ENCODE results near the gene TMEM59L. TPM values are rescaled to one million over a fixed set of nuclear protein-coding genes. Genes with fewer than 3 reads are reported as not detected.
A peak's percentile ranks its signal among the peaks of the same experiment; 100 is the strongest.

The TMEM59L gene
- total and polyA plus RNA-seq, 9 of the 15 experiments (the other 6 are each of a cell fraction or from before 2014, with no cell fraction given) = 0.37 TPM; not detected in 8

- TF ChIP-seq ETV1 (tag; conservative IDR thresholded peaks at IDR 0.05; ENCODE audit: low read depth) = no peak
- TF ChIP-seq MCM2 (IDR thresholded peaks at IDR 0.05; ENCODE audit: low read depth) = no peak
- no peak for TF ChIP-seq ZC3H11A (IDR thresholded peaks at IDR 0.05; ENCODE audit: low read depth, low read length)
- TF ChIP-seq YY1 (IDR thresholded peaks at IDR 0.05; ENCODE audit: borderline replicate concordance in 1 of 3, control insufficient read depth in 1 of 3, extremely low read depth in 1 of 3, insufficient read depth in 3 of 3, insufficient read length in 1 of 3, insufficient replicate concordance in 2 of 3, low read depth in 1 of 3, low read length in 2 of 3) = no peak
- no peak for TF ChIP-seq HBP1 (CRISPR knock-in tag; IDR thresholded peaks at IDR 0.05)
- no peak for TF ChIP-seq ZKSCAN8 (CRISPR knock-in tag; IDR thresholded peaks at IDR 0.05)
- TF ChIP-seq MTF1 (CRISPR knock-in tag; IDR thresholded peaks at IDR 0.05; ENCODE audit: borderline replicate concordance) = no peak
- TF ChIP-seq EWSR1 (IDR thresholded peaks at IDR 0.05; ENCODE audit: borderline replicate concordance, low read depth, partially characterized antibody) = no peak
- no peak for TF ChIP-seq ARID4B (CRISPR knock-in tag; IDR thresholded peaks at IDR 0.05)
- TF ChIP-seq NFXL1 (CRISPR knock-in tag; IDR thresholded peaks at IDR 0.05) = no peak
- no peak for TF ChIP-seq SMC3 (conservative IDR thresholded peaks at IDR 0.05; ENCODE audit: insufficient read depth, low read depth, low read length)
- TF ChIP-seq E2F5 (CRISPR knock-in tag; IDR thresholded peaks at IDR 0.05) = no peak
- no peak for TF ChIP-seq SIN3A (IDR thresholded peaks at IDR 0.05; ENCODE audit: borderline replicate concordance in 2 of 2, control insufficient read depth in 1 of 2, low read depth in 2 of 2, low read length in 2 of 2)
- no peak for TF ChIP-seq COPS2 (conservative IDR thresholded peaks at IDR 0.05)
- peak; percentile 58 for TF ChIP-seq KDM5B (IDR thresholded peaks at IDR 0.05; ENCODE audit: insufficient replicate concordance, low read depth, low read length)
- TF ChIP-seq ZNF232 (CRISPR knock-in tag; IDR thresholded peaks at IDR 0.05) = no peak
- TF ChIP-seq, protein P1, sequence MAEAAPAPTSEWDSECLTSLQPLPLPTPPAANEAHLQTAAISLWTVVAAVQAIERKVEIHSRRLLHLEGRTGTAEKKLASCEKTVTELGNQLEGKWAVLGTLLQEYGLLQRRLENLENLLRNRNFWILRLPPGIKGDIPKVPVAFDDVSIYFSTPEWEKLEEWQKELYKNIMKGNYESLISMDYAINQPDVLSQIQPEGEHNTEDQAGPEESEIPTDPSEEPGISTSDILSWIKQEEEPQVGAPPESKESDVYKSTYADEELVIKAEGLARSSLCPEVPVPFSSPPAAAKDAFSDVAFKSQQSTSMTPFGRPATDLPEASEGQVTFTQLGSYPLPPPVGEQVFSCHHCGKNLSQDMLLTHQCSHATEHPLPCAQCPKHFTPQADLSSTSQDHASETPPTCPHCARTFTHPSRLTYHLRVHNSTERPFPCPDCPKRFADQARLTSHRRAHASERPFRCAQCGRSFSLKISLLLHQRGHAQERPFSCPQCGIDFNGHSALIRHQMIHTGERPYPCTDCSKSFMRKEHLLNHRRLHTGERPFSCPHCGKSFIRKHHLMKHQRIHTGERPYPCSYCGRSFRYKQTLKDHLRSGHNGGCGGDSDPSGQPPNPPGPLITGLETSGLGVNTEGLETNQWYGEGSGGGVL (CRISPR knock-in tag; IDR thresholded peaks at IDR 0.05) = no peak
- no peak for TF ChIP-seq ZNF75A (CRISPR knock-in tag; IDR thresholded peaks at IDR 0.05)
Measured at GRCh38 chr19:18596752-18597157, 15.9 kb upstream of the TMEM59L start (continued).
